HepG2 (cell line): ENCODE results near the gene B3GNT9. TPM values are rescaled to one million over a fixed set of nuclear protein-coding genes. Genes with fewer than 3 reads are reported as not detected.

Experiments used
- FOSL1 ChIP-seq: sonication (generic); formaldehyde crosslinking; IDR thresholded peaks from 2 replicates; pipeline ENCODE4 v1.9.0; 2021; ENCODE audit warnings: missing genetic modification reagents, borderline replicate concordance
- FOXO1 ChIP-seq: sonication (generic); formaldehyde crosslinking; IDR thresholded peaks from 2 replicates; pipeline ENCODE4 v1.4.0; 2020; ENCODE audit warnings: missing genetic modification reagents
- HMG20B ChIP-seq: conservative IDR thresholded peaks from 2 replicates; pipeline ENCODE4 v1.6.1; 2016; ENCODE audit warnings: missing genetic modification reagents, missing compliant biosample characterization
- HOXA7 ChIP-seq: sonication (generic); formaldehyde crosslinking; IDR thresholded peaks from 2 replicates; pipeline ENCODE4 v1.8.1; 2022; ENCODE audit warnings: mild to moderate bottlenecking, missing genetic modification reagents, moderate library complexity
- HOXA9 ChIP-seq: sonication (generic); formaldehyde crosslinking; IDR thresholded peaks from 2 replicates; pipeline ENCODE4 v1.8.1; 2022; ENCODE audit warnings: missing genetic modification reagents, mild to moderate bottlenecking, moderate library complexity, borderline replicate concordance
- JDP2 ChIP-seq: sonication (generic); formaldehyde crosslinking; IDR thresholded peaks from 2 replicates; pipeline ENCODE4 v1.8.1; 2022; ENCODE audit warnings: missing genetic modification reagents, borderline replicate concordance
- MED1 ChIP-seq: sonication (generic); formaldehyde crosslinking; IDR thresholded peaks from 2 replicates; pipeline ENCODE4 v1.4.0; 2020; ENCODE audit warnings: missing genetic modification reagents
- MXI1 ChIP-seq: IDR thresholded peaks from 3 replicates; pipeline ENCODE4 v1.6.1; 2012; ENCODE audit warnings: low read depth, low read length, inconsistent platforms, borderline replicate concordance
- RBAK ChIP-seq: sonication (generic); formaldehyde crosslinking; IDR thresholded peaks from 2 replicates; pipeline ENCODE4 v1.5.1; 2020; ENCODE audit warnings: mild to moderate bottlenecking, missing genetic modification reagents
- SP5 ChIP-seq: IDR thresholded peaks from 2 replicates; pipeline ENCODE4 v1.6.1; 2016; ENCODE audit warnings: low read depth, borderline replicate concordance
- TARDBP ChIP-seq: sonication (generic); formaldehyde crosslinking; IDR thresholded peaks from 2 replicates; pipeline ENCODE4 v1.8.0; 2022; ENCODE audit warnings: mild to moderate bottlenecking, missing genetic modification reagents
- TCF7L2 ChIP-seq: IDR thresholded peaks from 2 replicates; pipeline ENCODE4 v1.6.1; 2011; ENCODE audit warnings: mild to moderate bottlenecking, low read depth, low read length, moderate library complexity
- WIZ ChIP-seq: sonication (generic); formaldehyde crosslinking; IDR thresholded peaks from 2 replicates; pipeline ENCODE4 v1.5.1; 2020; ENCODE audit warnings: mild to moderate bottlenecking, missing genetic modification reagents
- ZBTB2 ChIP-seq: sonication (generic); formaldehyde crosslinking; IDR thresholded peaks from 2 replicates; pipeline ENCODE4 v1.8.0; 2022; ENCODE audit warnings: low read depth, missing genetic modification reagents
- ZBTB7B ChIP-seq: sonication (generic); formaldehyde crosslinking; IDR thresholded peaks from 2 replicates; pipeline ENCODE4 v1.4.0; 2020; ENCODE audit warnings: missing genetic modification reagents
- ZNF646 ChIP-seq: sonication (generic); formaldehyde crosslinking; IDR thresholded peaks from 2 replicates; pipeline ENCODE4 v1.9.0; 2021; ENCODE audit warnings: mild to moderate bottlenecking, missing genetic modification reagents
- ZNF749 ChIP-seq: sonication (generic); formaldehyde crosslinking; IDR thresholded peaks from 2 replicates; pipeline ENCODE4 v1.8.0; 2022; ENCODE audit warnings: mild to moderate bottlenecking, missing genetic modification reagents, moderate library complexity, borderline replicate concordance
- polyA plus RNA-seq, 8 experiments: library from polyadenylated mRNA; depleted of rRNA in 3 of 8; stranded (reverse) in 7 of 8; unstranded in 1 of 8; fragments of >200 nt; fragmentation: Illumina TruSeq in 4 of 8; extraction: Trizol in 4 of 8; gene quantifications; 2 replicates each; pipeline versions ENCODE4 v1.2.1 to v1.2.3, GENCODE V29; 2011 to 2016; ENCODE audit warnings: low read depth in 4 of 8, missing spikeins in 1 of 8, mixed read lengths in 1 of 8; ENCODE audit not compliant: insufficient read depth in 1 of 8
- total RNA-seq, 5 experiments: library from RNA; depleted of rRNA; stranded (reverse); fragments of >200 nt; fragmentation: Illumina TruSeq; extraction: Trizol; gene quantifications; 2 replicates each; pipeline ENCODE4 v1.2.3, GENCODE V29; 2016; ENCODE audit warnings: low read depth in 1 of 5
- TF ChIP-seq, protein P1 (sequence below): sonication (generic); formaldehyde crosslinking; IDR thresholded peaks from 2 replicates; pipeline ENCODE4 v1.4.0; 2020; ENCODE audit warnings: low read depth, missing genetic modification reagents

B3GNT9 gene
- total and polyA plus RNA-seq, 2 of the 13 experiments (the other 11 are each of a cell fraction or from before 2014, with no cell fraction given): 1.5 to 3.1 TPM

DNA sequence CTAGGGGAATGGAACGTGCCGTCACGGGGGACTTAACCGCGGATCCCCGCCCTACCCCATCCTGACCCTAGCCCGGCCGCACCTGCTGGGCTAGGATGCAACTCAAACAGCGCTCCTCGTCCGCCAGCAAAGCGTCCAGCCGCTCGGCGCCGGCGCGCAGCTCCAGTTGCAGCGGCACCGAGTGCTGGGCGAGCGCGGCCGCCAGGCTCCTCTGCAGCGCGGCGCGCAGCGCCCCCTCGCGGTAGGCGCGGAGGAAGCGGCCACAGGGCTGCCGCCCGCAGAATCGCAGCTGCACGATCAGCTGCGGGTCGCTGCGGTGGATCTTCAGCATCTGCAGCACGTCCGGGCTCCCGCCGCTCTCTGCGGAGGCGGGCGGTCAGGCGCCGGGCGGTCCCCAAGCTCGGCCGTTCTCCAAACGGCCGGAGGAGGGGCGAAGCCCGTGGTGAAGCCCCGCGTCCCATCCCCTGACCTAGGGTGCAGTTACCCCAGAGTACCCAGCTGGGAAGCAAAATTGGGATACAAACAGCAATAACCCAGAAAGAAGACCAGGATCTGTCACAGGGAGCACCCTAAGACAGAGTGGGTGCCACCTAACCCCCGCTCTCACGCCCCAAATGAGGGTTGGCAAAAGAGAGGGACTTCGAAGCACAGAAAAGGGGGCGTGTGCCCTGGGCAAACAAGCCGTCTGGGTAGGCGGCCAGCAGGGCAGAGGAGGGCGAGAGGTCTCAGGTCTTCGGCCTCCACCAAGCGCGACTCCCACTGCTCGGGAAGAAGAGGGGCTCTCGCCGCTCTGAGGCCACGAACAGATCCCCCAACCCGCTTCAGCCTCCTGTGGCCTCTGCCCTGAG lies 4.7 kb upstream of the B3GNT9 start (continued):
- TF ChIP-seq ZBTB2 (CRISPR knock-in tag) (no peak), ZBTB7B (CRISPR knock-in tag) (peak; percentile 77; the same call in 1 of the 2 replicates), ZNF646 (no peak), FOXO1 (peak; percentile 75; the same call in 1 of the 2 replicates), HOXA7 (no peak), HMG20B (CRISPR knock-in tag) (no peak), ZNF749 (CRISPR knock-in tag) (peak; percentile 32; the same call in 1 of the 2 replicates), TARDBP (CRISPR knock-in tag) (no peak; the same call in 1 of the 2 replicates), RBAK (CRISPR knock-in tag) (no peak), MED1 (CRISPR knock-in tag) (peak; percentile 77), MXI1 (peak; percentile 62; the same call in 1 of the 3 replicates), WIZ (no peak), TCF7L2 (no peak), SP5 (CRISPR knock-in tag) (0 out of 2 replicates have a peak, but pooled peaks have one; percentile 6), HOXA9 (CRISPR knock-in tag) (no peak), FOSL1 (CRISPR knock-in tag) (no peak), JDP2 (CRISPR knock-in tag) (no peak)
- TF ChIP-seq, protein P1, sequence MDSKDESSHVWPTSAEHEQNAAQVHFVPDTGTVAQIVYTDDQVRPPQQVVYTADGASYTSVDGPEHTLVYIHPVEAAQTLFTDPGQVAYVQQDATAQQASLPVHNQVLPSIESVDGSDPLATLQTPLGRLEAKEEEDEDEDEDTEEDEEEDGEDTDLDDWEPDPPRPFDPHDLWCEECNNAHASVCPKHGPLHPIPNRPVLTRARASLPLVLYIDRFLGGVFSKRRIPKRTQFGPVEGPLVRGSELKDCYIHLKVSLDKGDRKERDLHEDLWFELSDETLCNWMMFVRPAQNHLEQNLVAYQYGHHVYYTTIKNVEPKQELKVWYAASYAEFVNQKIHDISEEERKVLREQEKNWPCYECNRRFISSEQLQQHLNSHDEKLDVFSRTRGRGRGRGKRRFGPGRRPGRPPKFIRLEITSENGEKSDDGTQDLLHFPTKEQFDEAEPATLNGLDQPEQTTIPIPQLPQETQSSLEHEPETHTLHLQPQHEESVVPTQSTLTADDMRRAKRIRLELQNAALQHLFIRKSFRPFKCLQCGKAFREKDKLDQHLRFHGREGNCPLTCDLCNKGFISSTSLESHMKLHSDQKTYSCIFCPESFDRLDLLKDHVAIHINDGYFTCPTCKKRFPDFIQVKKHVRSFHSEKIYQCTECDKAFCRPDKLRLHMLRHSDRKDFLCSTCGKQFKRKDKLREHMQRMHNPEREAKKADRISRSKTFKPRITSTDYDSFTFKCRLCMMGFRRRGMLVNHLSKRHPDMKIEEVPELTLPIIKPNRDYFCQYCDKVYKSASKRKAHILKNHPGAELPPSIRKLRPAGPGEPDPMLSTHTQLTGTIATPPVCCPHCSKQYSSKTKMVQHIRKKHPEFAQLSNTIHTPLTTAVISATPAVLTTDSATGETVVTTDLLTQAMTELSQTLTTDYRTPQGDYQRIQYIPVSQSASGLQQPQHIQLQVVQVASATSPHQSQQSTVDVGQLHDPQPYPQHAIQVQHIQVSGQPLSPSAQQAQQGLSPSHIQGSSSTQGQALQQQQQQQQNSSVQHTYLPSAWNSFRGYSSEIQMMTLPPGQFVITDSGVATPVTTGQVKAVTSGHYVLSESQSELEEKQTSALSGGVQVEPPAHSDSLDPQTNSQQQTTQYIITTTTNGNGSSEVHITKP (CRISPR knock-in tag): no peak
